MM.1S (cell line): Measurements from ENCODE around the gene PCMTD2.

Experiments
- DNase-seq: peaks from one replicate; pipeline ENCODE4 v3.0.0-alpha.2; 2015
- H2AFZ ChIP-seq: fragments of 300-600 bp; sonication (generic); 2 replicates; pipeline ENCODE4 v1.6.0; 2016; ENCODE audit warnings: antibody characterized with exemption, low read length
- H3F3A ChIP-seq: fragments of 300-600 bp; sonication (generic); 2 replicates; pipeline ENCODE4 v1.6.1; 2016; ENCODE audit warnings: mild to moderate bottlenecking, antibody characterized with exemption, low read length, moderate library complexity, mixed read lengths; ENCODE audit not compliant: insufficient read depth
- H3K27ac ChIP-seq: fragments of 300-600 bp; sonication (generic); 2 replicates; pipeline ENCODE4 v1.5.1; 2016; ENCODE audit warnings: mild to moderate bottlenecking, low read length
- H3K27me3 ChIP-seq: fragments of 300-600 bp; sonication (generic); replicated peaks from 2 replicates; pipeline ENCODE4 v1.6.0; 2016; ENCODE audit warnings: low read length; ENCODE audit not compliant: insufficient read depth
- H3K36me3 ChIP-seq: fragments of 300-600 bp; sonication (generic); replicated peaks from 2 replicates; pipeline ENCODE4 v1.6.1; 2016; ENCODE audit warnings: mild to moderate bottlenecking, low read length, mixed read lengths; ENCODE audit not compliant: insufficient read depth
- H3K4me1 ChIP-seq: fragments of 300-600 bp; sonication (generic); 2 replicates; pipeline ENCODE4 v1.6.1; 2016; ENCODE audit warnings: low read length, mixed read lengths
- H3K4me2 ChIP-seq: fragments of 300-600 bp; sonication (generic); 2 replicates; pipeline ENCODE4 v1.6.0; 2016; ENCODE audit warnings: low read depth, low read length
- H3K4me3 ChIP-seq: fragments of 300-600 bp; sonication (generic); 2 replicates; pipeline ENCODE4 v1.5.1; 2016; ENCODE audit warnings: low read length, mixed read lengths
- H3K79me2 ChIP-seq: fragments of 300-600 bp; sonication (generic); 2 replicates; pipeline ENCODE4 v1.6.1; 2016; ENCODE audit warnings: mixed run types, low read length, mixed read lengths
- H3K9ac ChIP-seq: fragments of 300-600 bp; sonication (generic); 2 replicates; pipeline ENCODE4 v1.6.1; 2016; ENCODE audit warnings: low read length, mixed read lengths
- H3K9me2 ChIP-seq: fragments of 300-600 bp; sonication (generic); replicated peaks from 2 replicates; pipeline ENCODE4 v1.6.1; 2016; ENCODE audit warnings: mild to moderate bottlenecking, low read length, mixed read lengths; ENCODE audit not compliant: insufficient read depth
- H3K9me3 ChIP-seq: fragments of 300-600 bp; sonication (generic); replicated peaks from 2 replicates; pipeline ENCODE4 v1.6.1; 2016; ENCODE audit warnings: mild to moderate bottlenecking, low read length, mixed read lengths; ENCODE audit not compliant: insufficient read depth
- H4K20me1 ChIP-seq: fragments of 300-600 bp; sonication (generic); 2 replicates; pipeline ENCODE4 v1.6.1; 2016; ENCODE audit warnings: mild to moderate bottlenecking, low read length, moderate library complexity, mixed read lengths; ENCODE audit not compliant: insufficient read depth
- EZH2 ChIP-seq: fragments of 300-600 bp; sonication (generic); optimal IDR thresholded peaks from 2 replicates; pipeline ENCODE3; 2017; ENCODE audit warnings: low read depth, mild to moderate bottlenecking, antibody characterized with exemption, low read length, mixed read lengths
- EZH2phosphoT487 ChIP-seq: fragments of 300-600 bp; sonication (generic); IDR thresholded peaks from 2 replicates; pipeline ENCODE4 v1.6.1; 2018; ENCODE audit warnings: antibody characterized with exemption, low read length
- TF ChIP-seq, protein P1 (sequence below): fragments of 300-600 bp; sonication (generic); IDR thresholded peaks from 2 replicates; pipeline ENCODE4 v1.5.1; 2016; ENCODE audit warnings: antibody characterized with exemption, low read length, mixed read lengths

Gene PCMTD2

GRCh38 chr20:64224351-64225170 lies 31.0 kb upstream of the PCMTD2 start:
- no peaks in the 10 kb centered on the region for H3K79me2 ChIP-seq
- H3K36me3 ChIP-seq, result no peaks in the 10 kb centered on the region
- no peaks in the 10 kb centered on the region for H4K20me1 ChIP-seq
- H3K9ac ChIP-seq, result no peak overlapping the region
- H3K9me2 ChIP-seq, result no peaks in the 10 kb centered on the region
- no peak overlapping the region for H3K4me3 ChIP-seq
- no peak for TF ChIP-seq EZH2
- TF ChIP-seq EZH2phosphoT487, result no peak
- TF ChIP-seq, protein P1, sequence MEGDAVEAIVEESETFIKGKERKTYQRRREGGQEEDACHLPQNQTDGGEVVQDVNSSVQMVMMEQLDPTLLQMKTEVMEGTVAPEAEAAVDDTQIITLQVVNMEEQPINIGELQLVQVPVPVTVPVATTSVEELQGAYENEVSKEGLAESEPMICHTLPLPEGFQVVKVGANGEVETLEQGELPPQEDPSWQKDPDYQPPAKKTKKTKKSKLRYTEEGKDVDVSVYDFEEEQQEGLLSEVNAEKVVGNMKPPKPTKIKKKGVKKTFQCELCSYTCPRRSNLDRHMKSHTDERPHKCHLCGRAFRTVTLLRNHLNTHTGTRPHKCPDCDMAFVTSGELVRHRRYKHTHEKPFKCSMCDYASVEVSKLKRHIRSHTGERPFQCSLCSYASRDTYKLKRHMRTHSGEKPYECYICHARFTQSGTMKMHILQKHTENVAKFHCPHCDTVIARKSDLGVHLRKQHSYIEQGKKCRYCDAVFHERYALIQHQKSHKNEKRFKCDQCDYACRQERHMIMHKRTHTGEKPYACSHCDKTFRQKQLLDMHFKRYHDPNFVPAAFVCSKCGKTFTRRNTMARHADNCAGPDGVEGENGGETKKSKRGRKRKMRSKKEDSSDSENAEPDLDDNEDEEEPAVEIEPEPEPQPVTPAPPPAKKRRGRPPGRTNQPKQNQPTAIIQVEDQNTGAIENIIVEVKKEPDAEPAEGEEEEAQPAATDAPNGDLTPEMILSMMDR, result no peak
- H3K4me1 ChIP-seq, result peaks cover 7% of the 10 kb centered on the region; the same call in 1 of the 2 replicates
- no peak for DNase-seq
- H3K27ac ChIP-seq, result no peak overlapping the region
- peaks cover 100% of the 10 kb centered on the region for H3K27me3 ChIP-seq
- H3K9me3 ChIP-seq, result no peaks in the 10 kb centered on the region
- no peak overlapping the region for H3K4me2 ChIP-seq
- no peak overlapping the region for H2AFZ ChIP-seq
- H3F3A ChIP-seq, result no peaks in the 10 kb centered on the region

GRCh38 chr20:64225171-64225595 lies 30.4 kb upstream of the PCMTD2 start:
- no peaks in the 10 kb centered on the region for H3K36me3 ChIP-seq
- H3K4me3 ChIP-seq, result no peak overlapping the region
- no peak for DNase-seq
- peaks cover 7% of the 10 kb centered on the region; the same call in 1 of the 2 replicates for H3K4me1 ChIP-seq
- H3K27ac ChIP-seq, result no peak overlapping the region
- peaks cover 100% of the 10 kb centered on the region for H3K27me3 ChIP-seq
- no peak overlapping the region for H3K9ac ChIP-seq
- H3K9me2 ChIP-seq, result no peaks in the 10 kb centered on the region
- no peaks in the 10 kb centered on the region for H3K79me2 ChIP-seq
- no peaks in the 10 kb centered on the region for H3F3A ChIP-seq
- H4K20me1 ChIP-seq, result no peaks in the 10 kb centered on the region
- no peaks in the 10 kb centered on the region for H3K9me3 ChIP-seq
- no peak overlapping the region for H3K4me2 ChIP-seq
- TF ChIP-seq, protein P1, result no peak
- TF ChIP-seq EZH2, result no peak
- TF ChIP-seq EZH2phosphoT487, result no peak
- H2AFZ ChIP-seq, result no peak overlapping the region

DNA sequence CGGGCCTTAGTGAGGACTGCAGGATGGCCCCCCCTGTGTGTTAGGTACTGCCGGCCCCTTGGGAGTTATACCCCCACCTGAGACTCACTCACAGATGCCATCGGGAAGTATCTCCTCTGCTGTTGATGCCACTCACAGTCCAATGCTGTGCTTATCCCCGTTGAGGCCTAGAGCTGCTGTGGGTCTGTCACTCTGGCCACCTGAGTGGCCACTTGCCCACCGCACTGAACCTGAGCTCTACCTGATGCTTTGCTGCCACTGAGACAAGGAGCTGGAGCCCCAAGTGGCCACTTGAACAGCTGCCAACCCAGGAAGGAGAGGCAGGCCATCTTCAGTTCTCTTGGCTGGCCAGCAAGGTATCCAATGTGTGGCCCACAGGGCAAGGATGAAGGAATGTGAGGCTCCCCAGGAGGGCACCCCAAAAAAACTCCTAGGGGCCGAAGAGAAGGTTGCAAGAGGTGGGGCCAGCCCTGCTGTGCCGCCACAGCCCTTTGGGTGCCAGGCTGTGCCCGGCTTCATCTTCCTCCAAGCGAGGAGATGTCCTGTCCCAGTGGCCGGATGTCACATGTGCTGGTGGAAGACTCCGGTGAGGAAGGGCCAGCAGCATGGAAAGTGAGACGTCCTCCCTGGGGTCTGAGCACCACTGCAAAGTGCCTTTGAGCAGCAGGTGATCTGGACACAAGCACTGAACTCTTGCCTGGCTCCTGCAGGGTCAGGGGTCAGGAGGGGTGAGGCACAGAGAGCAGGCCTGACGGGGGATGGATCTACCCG lies 29.5 kb upstream of the PCMTD2 start:
- Histone ChIP-seq H2AFZ (no peak overlapping the region), H3K4me3 (no peak overlapping the region), H3K4me2 (no peak overlapping the region), H3K27me3 (peaks cover 99% of the 10 kb centered on the region), H3K27ac (no peak overlapping the region), H3K79me2 (no peaks in the 10 kb centered on the region), H3F3A (no peaks in the 10 kb centered on the region), H3K9me2 (no peaks in the 10 kb centered on the region), H3K9me3 (no peaks in the 10 kb centered on the region), H3K36me3 (no peaks in the 10 kb centered on the region), H3K9ac (no peak overlapping the region), H3K4me1 (peaks cover 6% of the 10 kb centered on the region; the same call in 1 of the 2 replicates), H4K20me1 (no peaks in the 10 kb centered on the region)
- DNase-seq, result no peak
- TF ChIP-seq, protein P1, result no peak
- no peak for TF ChIP-seq EZH2
